Measurements from ENCODE around the gene EXOC7. TPM values are rescaled to one million over a fixed set of nuclear protein-coding genes. Genes with fewer than 3 reads are reported as not detected.
"Not testable (repeated sequence)": the region's sequence is repeated elsewhere in the genome, so short reads cannot be mapped to it uniquely, and the experiment has no call there.

Gene EXOC7
- total RNA-seq, 1 experiment from 2014 or later: 133 TPM

DNA sequence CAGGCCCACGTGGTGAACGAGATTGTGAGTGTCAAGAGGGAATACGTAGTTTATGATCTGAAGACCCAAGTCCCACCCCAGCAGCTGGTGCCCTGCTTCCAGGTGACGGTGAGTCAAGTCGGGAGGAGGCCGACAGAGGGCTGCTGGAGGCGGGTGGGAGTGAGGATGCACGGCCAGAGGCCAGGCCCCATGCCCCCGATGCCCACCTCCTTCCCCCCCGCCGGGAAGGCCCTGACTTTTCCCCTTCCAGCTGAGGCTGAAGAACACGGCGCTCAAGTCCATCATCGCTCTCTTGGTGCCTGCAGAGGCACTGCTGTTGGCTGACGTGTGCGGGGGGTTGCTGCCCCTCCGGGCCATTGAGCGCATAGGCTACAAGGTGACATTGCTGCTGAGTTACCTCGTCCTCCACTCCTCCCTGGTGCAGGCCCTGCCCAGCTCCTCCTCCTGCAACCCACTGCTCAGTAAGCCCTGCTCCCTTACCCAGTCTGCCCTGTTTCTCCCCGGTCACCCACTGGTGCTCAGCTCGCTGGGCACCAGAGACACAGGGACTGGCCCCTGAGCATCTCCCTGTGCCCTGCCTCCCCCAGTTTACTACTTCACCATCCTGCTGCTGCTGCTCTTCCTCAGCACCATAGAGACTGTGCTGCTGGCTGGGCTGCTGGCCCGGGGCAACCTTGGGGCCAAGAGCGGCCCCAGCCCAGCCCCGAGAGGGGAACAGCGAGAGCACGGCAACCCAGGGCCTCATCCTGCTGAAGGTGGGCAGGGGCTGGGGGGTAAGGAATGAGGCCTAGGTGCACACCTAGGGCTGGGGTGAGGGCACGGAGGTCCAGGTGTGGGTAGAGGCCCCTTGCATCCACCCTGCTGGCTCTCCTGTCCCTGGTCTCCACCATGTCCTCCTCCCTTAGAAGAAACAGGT, 22.0 kb downstream of the EXOC7 start:
- Histone ChIP-seq H3K9me3 (replicated peaks) (peaks cover 3% of the 10 kb centered on the region; the same call in 1 of the 2 replicates), H3K27ac (no peak overlapping the region), H3K36me3 (peaks cover 42% of the 10 kb centered on the region), H3K27me3 (replicated peaks) (peaks cover 43% of the 10 kb centered on the region), H3K4me1 (replicated peaks) (peaks cover 10% of the 10 kb centered on the region), H3K4me3 (no peak overlapping the region)
- DNase-seq (ENCODE audit: low read depth in 1 of 2, low spot score in 2 of 2): no peak

DNA sequence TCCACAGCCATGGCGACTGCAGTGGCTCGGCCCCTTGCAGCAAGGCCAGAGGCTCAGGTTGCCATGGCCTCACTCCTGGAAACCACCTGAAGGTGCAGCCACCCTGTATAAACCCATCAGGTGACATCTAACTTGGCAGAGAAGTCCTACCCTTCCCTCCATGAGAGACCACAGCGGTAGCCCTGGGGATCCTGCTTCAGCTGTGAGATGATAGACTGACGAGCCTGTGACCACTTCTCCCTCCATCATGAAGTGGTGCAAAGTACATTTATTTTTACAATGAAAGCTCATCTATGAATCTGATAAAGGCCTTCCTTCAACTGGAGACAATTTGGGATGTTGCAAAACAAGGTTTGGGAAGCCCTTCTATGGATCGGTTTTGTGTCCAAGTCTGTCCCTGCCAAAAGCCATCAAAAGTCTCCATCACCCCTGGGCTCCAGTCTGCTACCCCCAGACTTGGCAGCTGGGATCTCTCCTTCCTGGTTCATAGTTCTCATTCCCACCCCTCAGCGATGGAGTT, 22.8 kb downstream of the EXOC7 start:
- Histone ChIP-seq H3K36me3 (peaks cover 35% of the 10 kb centered on the region), H3K27ac (no peak overlapping the region), H3K4me3 (no peak overlapping the region), H3K27me3 (replicated peaks) (peaks cover 50% of the 10 kb centered on the region), H3K9me3 (replicated peaks) (peaks cover 3% of the 10 kb centered on the region; the same call in 1 of the 2 replicates), H3K4me1 (replicated peaks) (peaks cover 10% of the 10 kb centered on the region)
- no peak for DNase-seq (ENCODE audit: low read depth in 1 of 2, low spot score in 2 of 2)

DNA sequence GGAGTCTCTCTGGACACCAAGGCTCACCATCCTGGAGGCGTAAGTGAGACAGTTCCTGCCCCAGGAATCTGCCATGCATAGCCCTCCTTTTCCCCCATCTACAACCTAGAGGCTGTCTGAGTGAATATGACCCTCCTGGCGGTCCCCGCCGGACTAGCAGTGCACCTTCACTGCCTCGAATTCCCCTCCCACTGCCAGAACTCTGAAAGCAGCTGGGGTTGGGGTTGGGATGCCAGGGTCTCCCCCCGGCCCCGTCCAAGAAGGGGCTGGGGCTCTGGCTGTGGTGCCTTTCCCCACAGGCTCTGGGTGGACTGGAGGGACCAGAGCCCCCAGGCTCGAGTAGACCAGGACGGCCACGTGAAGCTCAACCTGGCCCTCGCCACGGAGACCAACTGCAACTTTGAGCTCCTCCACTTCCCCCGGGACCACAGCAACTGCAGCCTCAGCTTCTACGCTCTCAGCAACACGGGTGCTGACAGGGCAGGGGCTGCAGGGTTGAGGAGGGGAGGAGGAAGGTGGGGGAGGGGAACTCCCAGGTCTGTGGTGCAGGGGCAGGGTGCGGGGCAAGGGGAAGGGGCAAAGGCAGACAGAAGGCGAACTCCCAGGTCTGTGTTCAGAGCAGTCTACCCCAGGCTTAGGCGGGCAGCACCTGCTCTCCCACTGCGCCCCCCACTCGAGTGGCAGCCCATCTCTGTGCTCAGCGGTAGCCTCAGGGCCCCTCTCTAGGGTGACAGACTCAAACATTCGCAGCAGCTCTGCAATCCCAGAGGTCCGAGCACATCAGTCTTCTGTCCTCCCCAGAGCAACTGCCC, 23.4 kb downstream of the EXOC7 start:
- Histone ChIP-seq H3K27ac (no peak overlapping the region), H3K9me3 (replicated peaks) (peaks cover 3% of the 10 kb centered on the region; the same call in 1 of the 2 replicates), H3K4me3 (no peak overlapping the region), H3K27me3 (replicated peaks) (peaks cover 56% of the 10 kb centered on the region), H3K36me3 (peaks cover 29% of the 10 kb centered on the region), H3K4me1 (replicated peaks) (peaks cover 15% of the 10 kb centered on the region)
- DNase-seq (ENCODE audit: low read depth in 1 of 2, low spot score in 2 of 2): no peak

DNA sequence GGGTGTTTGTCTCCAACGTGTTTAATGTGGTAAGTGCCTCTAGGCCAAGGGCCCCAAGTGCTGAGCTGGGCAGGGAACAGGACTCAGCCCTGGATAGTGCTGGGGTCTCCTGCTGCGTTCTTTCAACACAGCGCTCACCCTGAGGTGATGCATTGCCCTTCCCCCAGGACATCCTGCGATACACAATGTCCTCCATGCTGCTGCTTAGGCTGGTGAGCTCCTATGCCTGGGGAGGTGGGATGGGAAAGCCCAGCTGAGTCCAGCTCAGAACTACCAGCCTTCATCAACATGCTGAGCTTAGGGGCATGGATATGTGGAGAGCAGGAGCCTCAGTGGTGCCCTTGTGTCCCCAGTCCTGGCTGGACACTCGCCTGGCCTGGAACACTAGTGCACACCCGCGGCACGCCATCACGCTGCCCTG, 24.0 kb downstream of the EXOC7 start:
- Histone ChIP-seq H3K27ac (no peak overlapping the region), H3K4me1 (replicated peaks) (peaks cover 22% of the 10 kb centered on the region), H3K36me3 (peaks cover 22% of the 10 kb centered on the region), H3K9me3 (replicated peaks) (peaks cover 3% of the 10 kb centered on the region; the same call in 1 of the 2 replicates), H3K4me3 (no peak overlapping the region), H3K27me3 (replicated peaks) (peaks cover 63% of the 10 kb centered on the region)
- no peak for DNase-seq (ENCODE audit: low read depth in 1 of 2, low spot score in 2 of 2)

DNA sequence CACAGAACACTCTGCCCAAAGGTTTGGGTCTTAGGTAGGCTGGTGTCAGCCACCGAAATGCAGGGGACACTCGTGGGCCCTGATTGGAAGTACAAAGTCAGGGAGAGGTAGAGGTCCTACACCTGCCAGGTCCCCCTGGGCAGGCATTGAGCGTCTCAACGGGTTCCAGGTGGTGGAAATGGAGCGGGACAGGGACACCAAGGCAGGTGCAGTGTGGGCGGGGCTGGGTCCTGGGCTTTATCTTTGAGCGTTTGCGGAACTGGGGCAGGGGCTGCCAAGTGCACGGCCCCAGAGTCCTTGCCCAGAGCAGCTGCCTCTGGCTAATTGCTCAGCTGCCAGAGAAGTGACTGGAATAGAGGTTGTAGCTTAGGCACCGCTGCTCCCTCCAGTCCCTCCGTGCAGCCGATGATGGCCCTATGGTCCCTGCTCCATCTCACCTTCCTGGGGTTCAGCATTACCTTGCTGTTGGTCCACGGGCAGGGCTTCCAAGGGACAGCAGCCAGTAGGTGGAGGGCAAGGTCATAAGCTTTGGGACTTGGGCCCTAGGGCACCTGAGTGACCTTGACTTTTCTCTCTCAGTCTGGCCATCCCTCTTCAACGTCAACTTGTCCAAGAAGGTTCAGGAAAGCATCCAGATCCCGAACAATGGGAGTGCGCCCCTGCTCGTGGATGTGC, 24.6 kb downstream of the EXOC7 start, which contains the start of gene ZACN:
ZACN (plus strand) TSS at position 323 of the 675 bp plus-strand sequence; CDS start at position 406, 83 bp downstream.
- H3K4me1 ChIP-seq (replicated peaks): peaks cover 24% of the 10 kb centered on the region
- H3K36me3 ChIP-seq: peaks cover 17% of the 10 kb centered on the region
- peaks cover 3% of the 10 kb centered on the region; the same call in 1 of the 2 replicates for H3K9me3 ChIP-seq (replicated peaks)
- H3K27me3 ChIP-seq (replicated peaks): peaks cover 68% of the 10 kb centered on the region
- H3K4me3 ChIP-seq: no peak within 1 kb of the TSS
- H3K27ac ChIP-seq: no peak within 1 kb of the TSS
- no peak for DNase-seq (ENCODE audit: low read depth in 1 of 2, low spot score in 2 of 2)

DNA sequence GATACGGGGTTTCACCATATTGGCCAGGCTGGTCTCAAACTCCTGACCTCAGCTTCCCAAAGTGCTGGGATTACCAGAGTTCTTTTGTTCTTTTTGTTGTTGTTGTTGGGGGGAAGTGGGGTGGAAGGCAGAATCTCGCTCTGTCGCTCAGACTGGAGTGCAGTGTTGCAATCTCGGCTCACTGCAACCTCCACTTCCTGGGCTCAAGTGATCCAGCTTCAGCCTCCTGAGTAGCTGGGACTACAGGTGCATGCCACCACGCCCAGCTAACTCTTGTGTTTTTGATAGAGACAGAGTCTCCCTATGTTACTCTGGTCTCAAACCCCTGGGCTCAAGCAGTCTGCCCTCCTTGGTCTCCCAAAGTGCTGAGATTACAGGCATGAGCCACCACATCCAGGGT, 25.2 kb downstream of the EXOC7 start:
- peaks cover 24% of the 10 kb centered on the region for H3K4me1 ChIP-seq (replicated peaks)
- H3K36me3 ChIP-seq: peaks cover 11% of the 10 kb centered on the region
- not testable (repeated sequence) for H3K4me3 ChIP-seq; H3K9me3 ChIP-seq (replicated peaks); DNase-seq (ENCODE audit: low read depth in 1 of 2, low spot score in 2 of 2); H3K27ac ChIP-seq
- H3K27me3 ChIP-seq (replicated peaks): peaks cover 74% of the 10 kb centered on the region

DNA sequence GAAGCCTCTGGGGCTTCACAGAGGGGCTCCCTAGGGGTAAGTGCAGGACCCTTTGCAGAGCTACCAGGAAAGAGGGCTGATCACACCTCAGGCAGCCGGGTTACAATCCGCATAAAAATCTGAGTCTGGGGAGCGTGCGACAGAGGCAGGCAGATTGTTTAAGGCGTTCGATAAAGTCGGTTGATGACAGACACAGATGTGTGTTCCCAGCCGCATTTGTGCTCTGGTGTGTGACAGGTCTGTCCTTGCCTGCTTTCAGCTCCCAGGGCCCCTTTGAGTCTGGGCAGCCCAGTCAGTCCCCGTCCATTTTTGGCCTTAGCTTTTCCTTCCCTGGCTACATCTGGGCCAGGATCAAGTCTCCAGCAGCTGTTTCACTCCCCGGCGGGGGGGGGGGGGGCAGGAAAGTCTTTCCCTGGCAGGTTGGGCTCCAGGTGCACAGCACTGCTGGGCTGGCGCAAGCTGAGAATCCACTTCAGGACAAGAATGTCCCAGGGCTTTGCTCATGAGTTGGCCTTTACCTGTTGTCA, 25.9 kb downstream of the EXOC7 start:
- Histone ChIP-seq H3K36me3 (peaks cover 3% of the 10 kb centered on the region; the same call in 1 of the 2 replicates), H3K27ac (no peak overlapping the region), H3K4me1 (replicated peaks) (peaks cover 28% of the 10 kb centered on the region), H3K4me3 (no peak overlapping the region), H3K27me3 (replicated peaks) (peaks cover 74% of the 10 kb centered on the region), H3K9me3 (replicated peaks) (peaks cover 3% of the 10 kb centered on the region; the same call in 1 of the 2 replicates)
- DNase-seq (ENCODE audit: low read depth in 1 of 2, low spot score in 2 of 2): no peak

DNA sequence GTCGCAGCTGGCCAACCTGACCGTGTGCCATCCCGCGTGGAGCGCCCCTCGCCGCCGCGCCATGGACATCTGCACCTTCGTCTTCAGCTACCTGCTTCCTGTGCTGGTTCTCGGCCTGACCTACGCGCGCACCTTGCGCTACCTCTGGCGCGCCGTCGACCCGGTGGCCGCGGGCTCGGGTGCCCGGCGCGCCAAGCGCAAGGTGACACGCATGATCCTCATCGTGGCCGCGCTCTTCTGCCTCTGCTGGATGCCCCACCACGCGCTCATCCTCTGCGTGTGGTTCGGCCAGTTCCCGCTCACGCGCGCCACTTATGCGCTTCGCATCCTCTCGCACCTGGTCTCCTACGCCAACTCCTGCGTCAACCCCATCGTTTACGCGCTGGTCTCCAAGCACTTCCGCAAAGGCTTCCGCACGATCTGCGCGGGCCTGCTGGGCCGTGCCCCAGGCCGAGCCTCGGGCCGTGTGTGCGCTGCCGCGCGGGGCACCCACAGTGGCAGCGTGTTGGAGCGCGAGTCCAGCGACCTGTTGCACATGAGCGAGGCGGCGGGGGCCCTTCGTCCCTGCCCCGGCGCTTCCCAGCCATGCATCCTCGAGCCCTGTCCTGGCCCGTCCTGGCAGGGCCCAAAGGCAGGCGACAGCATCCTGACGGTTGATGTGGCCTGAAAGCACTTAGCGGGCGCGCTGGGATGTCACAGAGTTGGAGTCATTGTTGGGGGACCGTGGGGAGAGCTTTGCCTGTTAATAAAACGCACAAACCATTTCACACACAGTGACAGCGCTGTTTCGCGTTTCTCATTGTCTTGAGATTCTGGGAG, 26.6 kb downstream of the EXOC7 start:
- Histone ChIP-seq H3K4me1 (replicated peaks) (peaks cover 31% of the 10 kb centered on the region), H3K9me3 (replicated peaks) (peaks cover 3% of the 10 kb centered on the region; the same call in 1 of the 2 replicates), H3K36me3 (peaks cover 4% of the 10 kb centered on the region; the same call in 1 of the 2 replicates), H3K27me3 (replicated peaks) (peaks cover 74% of the 10 kb centered on the region), H3K4me3 (no peak overlapping the region), H3K27ac (no peak overlapping the region)
- no peak for DNase-seq (ENCODE audit: low read depth in 1 of 2, low spot score in 2 of 2)

DNA sequence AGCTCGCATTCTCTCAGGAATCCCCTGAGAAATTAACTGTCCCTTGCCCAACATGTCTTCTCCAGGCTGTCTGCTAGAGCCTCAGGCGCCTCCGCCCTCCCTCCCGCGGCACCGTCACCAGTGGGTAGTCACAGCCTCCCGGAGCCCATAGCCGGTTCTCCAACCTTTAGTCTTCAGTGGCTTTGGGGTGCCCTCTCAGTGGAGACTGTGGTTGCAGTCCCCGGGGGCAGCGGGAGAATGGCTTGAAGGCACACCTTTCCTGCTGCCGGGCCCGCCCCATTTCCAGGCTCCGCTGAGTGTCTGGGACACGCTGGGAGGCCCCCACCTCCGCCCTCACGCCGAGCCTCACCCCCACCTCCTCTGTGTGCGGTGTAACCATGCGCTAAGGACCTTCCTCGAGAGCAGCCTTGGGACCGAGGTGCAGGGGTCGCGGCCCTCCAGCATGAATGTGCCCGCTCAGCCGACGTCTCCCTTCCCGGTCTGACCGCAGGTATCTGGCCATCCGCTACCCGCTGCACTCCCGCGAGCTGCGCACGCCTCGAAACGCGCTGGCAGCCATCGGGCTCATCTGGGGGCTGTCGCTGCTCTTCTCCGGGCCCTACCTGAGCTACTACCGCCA, 27.3 kb downstream of the EXOC7 start:
- DNase-seq (ENCODE audit: low read depth in 1 of 2, low spot score in 2 of 2): no peak
- H3K9me3 ChIP-seq (replicated peaks): peaks cover 3% of the 10 kb centered on the region; the same call in 1 of the 2 replicates
- H3K27me3 ChIP-seq (replicated peaks): peaks cover 74% of the 10 kb centered on the region
- peaks cover 31% of the 10 kb centered on the region for H3K4me1 ChIP-seq (replicated peaks)
- H3K4me3 ChIP-seq: no peak overlapping the region
- no peak overlapping the region for H3K27ac ChIP-seq
- peaks cover 9% of the 10 kb centered on the region; the same call in 1 of the 2 replicates for H3K36me3 ChIP-seq

DNA sequence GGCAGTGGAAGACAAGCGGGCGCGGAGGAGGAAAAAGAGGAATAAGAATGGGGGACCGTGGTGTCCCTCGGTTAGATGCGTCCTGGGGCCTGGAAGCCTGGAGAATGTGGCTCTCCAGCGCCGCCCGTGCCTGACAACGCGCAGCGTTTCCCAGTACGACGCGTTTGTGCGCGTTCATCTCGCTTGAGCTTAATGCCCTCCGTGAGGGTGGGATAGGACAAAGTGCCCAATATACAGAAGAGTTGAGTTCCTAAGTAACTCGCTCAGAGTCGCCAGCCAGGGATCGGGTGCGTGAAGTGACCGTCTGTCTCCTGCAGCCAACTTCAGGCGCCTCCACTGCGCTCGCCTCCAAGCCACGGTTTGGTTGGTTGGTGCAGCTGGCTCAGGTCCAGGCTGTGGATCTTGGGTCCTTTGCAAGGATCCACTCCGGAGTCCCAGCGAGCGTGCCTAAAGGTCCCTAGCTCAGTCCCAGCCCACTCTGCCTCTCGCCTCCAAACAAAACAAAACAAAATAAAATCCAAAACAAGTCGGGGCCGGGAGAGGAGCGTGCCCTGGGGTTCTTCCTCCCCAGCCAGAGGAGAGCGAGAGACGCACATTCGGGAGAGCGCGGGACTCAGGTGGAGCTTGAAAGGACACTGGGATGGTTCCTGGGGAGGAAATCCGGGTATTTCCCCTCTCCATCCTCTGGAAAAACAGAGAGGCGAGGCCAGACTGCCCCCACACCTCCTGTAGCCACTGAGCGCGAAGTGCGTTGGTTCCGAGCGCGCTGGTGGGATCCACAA, 28.0 kb downstream of the EXOC7 start:
- H3K27me3 ChIP-seq (replicated peaks): peaks cover 70% of the 10 kb centered on the region
- no peak overlapping the region for H3K4me3 ChIP-seq
- H3K4me1 ChIP-seq (replicated peaks): peaks cover 38% of the 10 kb centered on the region
- peaks cover 3% of the 10 kb centered on the region; the same call in 1 of the 2 replicates for H3K9me3 ChIP-seq (replicated peaks)
- no peak for DNase-seq (ENCODE audit: low read depth in 1 of 2, low spot score in 2 of 2)
- no peak overlapping the region for H3K27ac ChIP-seq
- H3K36me3 ChIP-seq: peaks cover 13% of the 10 kb centered on the region

Measured in SJSA1 (cell line).